Measurements from ENCODE around the gene GJB2.
"Not testable (repeated sequence)": the region's sequence is repeated elsewhere in the genome, so short reads cannot be mapped to it uniquely, and the experiment has no call there.

GJB2 gene

GRCh38 chr13:20156702-20157101 lies 36.0 kb downstream of the GJB2 start:
- CTCF ChIA-PET: interaction anchor here (1.1 to 1.5 kb wide), 3 partner anchors 10 to 35 kb away, joined by 3 to 6 read pairs (median 5); no protein-coding TSS in a partner anchor
- no peak for TF ChIP-seq CTCF (IDR thresholded peaks at IDR 0.05; ENCODE audit: control extremely low read depth, extremely low read depth, low read depth, missing control alignments)
- POLR2A ChIA-PET: no interaction called here
- no peak for DNase-seq (ENCODE audit: extremely low spot score)

- DNase-seq (ENCODE audit: extremely low spot score); POLR2A ChIA-PET: not testable (repeated sequence)
- CTCF ChIA-PET: interaction anchor here (1.0 kb wide), 1 partner anchor 9 kb away, joined by 3 read pairs; no protein-coding TSS in a partner anchor
Observed at GRCh38 chr13:20153290-20153689, 39.4 kb downstream of the GJB2 start.

- DNase-seq (ENCODE audit: extremely low spot score): no peak
- TF ChIP-seq CTCF (IDR thresholded peaks at IDR 0.05; ENCODE audit: control extremely low read depth, extremely low read depth, low read depth, missing control alignments): no peak
- ChIA-PET POLR2A (no interaction called here), CTCF (no interaction called here)
Observed at GRCh38 chr13:20151612-20152011, 41.1 kb downstream of the GJB2 start.

GRCh38 chr13:20151016-20151415 lies 41.7 kb downstream of the GJB2 start:
- TF ChIP-seq CTCF (IDR thresholded peaks at IDR 0.05; ENCODE audit: control extremely low read depth, extremely low read depth, low read depth, missing control alignments): no peak
- DNase-seq (ENCODE audit: extremely low spot score): no peak
- CTCF ChIA-PET: no interaction called here
- POLR2A ChIA-PET: no interaction called here

- DNase-seq (ENCODE audit: extremely low spot score): no peak
- POLR2A ChIA-PET: no interaction called here
- no peak for TF ChIP-seq CTCF (IDR thresholded peaks at IDR 0.05; ENCODE audit: control extremely low read depth, extremely low read depth, low read depth, missing control alignments)
- CTCF ChIA-PET: interaction anchor here (1.9 kb wide), 1 partner anchor 23 kb away, joined by 6 read pairs; no protein-coding TSS in a partner anchor
Observed at GRCh38 chr13:20150561-20150960, 42.2 kb downstream of the GJB2 start.

- no peak for DNase-seq (ENCODE audit: extremely low spot score)
- CTCF ChIA-PET: interaction anchor here (1.3 to 1.9 kb wide), 2 partner anchors 10 to 22 kb away, joined by 6 to 7 read pairs; partner anchors contain the start of gene GJA3
- no peak for TF ChIP-seq CTCF (IDR thresholded peaks at IDR 0.05; ENCODE audit: control extremely low read depth, extremely low read depth, low read depth, missing control alignments)
- POLR2A ChIA-PET: no interaction called here
Observed at GRCh38 chr13:20149762-20150161, 43.0 kb downstream of the GJB2 start.

GRCh38 chr13:20148501-20149183 lies 44.1 kb downstream of the GJB2 start:
- TF ChIP-seq CTCF (IDR thresholded peaks at IDR 0.05; ENCODE audit: control extremely low read depth, extremely low read depth, low read depth, missing control alignments): no peak
- ChIA-PET POLR2A (no interaction called here), CTCF (interaction anchor here (1.3 to 1.9 kb wide), 2 partner anchors 11 to 21 kb away, joined by 6 to 7 read pairs; partner anchors contain the start of gene GJA3)

More at GRCh38 chr13:20148501-20149183, 44.1 kb downstream of the GJB2 start:
- DNase-seq (ENCODE audit: extremely low spot score): no peak
